Measurements from ENCODE around the gene NEK4.

- TF ChIP-seq CTCF (optimal IDR thresholded peaks at IDR 0.05 in 1 of 3, IDR thresholded peaks at IDR 0.05 in 1 of 3, conservative IDR thresholded peaks at IDR 0.05 in 1 of 3; ENCODE audit: extremely low read depth in 1 of 3, insufficient read depth in 2 of 3, low read length in 3 of 3): no peak
- TF ChIP-seq EZH2 (IDR thresholded peaks at IDR 0.05; ENCODE audit: low read length): no peak
These were observed 20.6 kb upstream of the NEK4 start for GRCh38 chr3:52791366-52791765.
